Hepatic stellate cell (primary cell): ENCODE data around the gene KCNH3.
"Not testable (repeated sequence)": the region's sequence is repeated elsewhere in the genome, so short reads cannot be mapped to it uniquely, and the experiment has no call there.

Experiments
- DNase-seq: peaks from one replicate; pipeline ENCODE4 v3.0.0; 2011; ENCODE audit warnings: low spot score

KCNH3 gene

GRCh38 chr12:49585477-49586459, 46.9 kb downstream of the KCNH3 start:
- DNase-seq = no peak

GRCh38 chr12:49587174-49587908, 48.5 kb downstream of the KCNH3 start:
- DNase-seq = no peak

GRCh38 chr12:49588281-49588680, 49.5 kb downstream of the KCNH3 start:
- DNase-seq = no peak

- no peak for DNase-seq
Observed at GRCh38 chr12:49588721-49589516, 50.1 kb downstream of the KCNH3 start.

- DNase-seq = no peak
Observed at GRCh38 chr12:49598527-49598926, 59.7 kb downstream of the KCNH3 start.

- DNase-seq = no peak
Observed at GRCh38 chr12:49599961-49600360, 61.1 kb downstream of the KCNH3 start.

- DNase-seq = no peak
Observed at GRCh38 chr12:49603721-49604120, 64.9 kb downstream of the KCNH3 start.

- DNase-seq = no peak
Observed at GRCh38 chr12:49604856-49605255, 66.0 kb downstream of the KCNH3 start.

GRCh38 chr12:49605539-49605938, 66.7 kb downstream of the KCNH3 start, which contains the start of gene FAM186B:
Gene FAM186B (minus strand): TSS chr12:49605639. CDS start chr12:49605477, 162 bp downstream.
- DNase-seq = not testable (repeated sequence)
